Natural killer cell (primary cell): ENCODE results near the gene ACOX3. TPM values are rescaled to one million over a fixed set of nuclear protein-coding genes. Genes with fewer than 3 reads are reported as not detected.
"Not testable (repeated sequence)": the region's sequence is repeated elsewhere in the genome, so short reads cannot be mapped to it uniquely, and the experiment has no call there.

Source experiments
- ATAC-seq, 3 donors: fragments of 150-1000 bp in 2 of 3; fragments of 200-7000 bp in 1 of 3; cut with Tn5 transposase; 1 replicate in 1 of 3; 2 replicates in 2 of 3; pipeline ENCODE4 v1.10.0; 2021; ENCODE audit warnings: mild to moderate bottlenecking in 2 of 3, moderate library complexity in 2 of 3
- DNase-seq, 2 donors: peaks; one replicate each; pipeline versions ENCODE4 v3.0.0 to v3.0.0-alpha.2; 2013 to 2021; ENCODE audit warnings: mixed read lengths in 1 of 2
- H3K27ac ChIP-seq: one replicate; pipeline ENCODE4 v1.5.1; 2013; ENCODE audit warnings: mild to moderate bottlenecking, low read length
- H3K27me3 ChIP-seq: one replicate; pipeline ENCODE4 v1.6.1; 2013; ENCODE audit warnings: low read length; ENCODE audit not compliant: control insufficient read depth, insufficient read depth
- H3K36me3 ChIP-seq: one replicate; pipeline ENCODE4 v1.6.1; 2013; ENCODE audit warnings: low read length; ENCODE audit not compliant: control insufficient read depth, insufficient read depth
- H3K4me1 ChIP-seq: one replicate; pipeline ENCODE4 v1.6.1; 2013; ENCODE audit warnings: low read length; ENCODE audit not compliant: control insufficient read depth, insufficient read depth
- H3K4me3 ChIP-seq: one replicate; pipeline ENCODE4 v1.5.1; 2013; ENCODE audit warnings: low read length
- H3K9me3 ChIP-seq: one replicate; pipeline ENCODE4 v1.6.1; 2013; ENCODE audit warnings: low read length; ENCODE audit not compliant: control insufficient read depth, insufficient read depth
- H3K27ac Mint-ChIP-seq, 2 donors: one replicate each; pipeline ENCODE4 v1.8.0; 2022; ENCODE audit warnings: mild to moderate bottlenecking in 2 of 2, mixed read lengths in 2 of 2, moderate library complexity in 1 of 2
- H3K27me3 Mint-ChIP-seq, 2 donors: one replicate each; pipeline ENCODE4 v1.8.0; 2022; ENCODE audit warnings: low read depth in 2 of 2, mixed read lengths in 2 of 2
- H3K36me3 Mint-ChIP-seq: one replicate; pipeline ENCODE4 v1.8.0; 2022; ENCODE audit warnings: mixed read lengths
- H3K4me1 Mint-ChIP-seq, 2 donors: one replicate each; pipeline ENCODE4 v1.8.0; 2022; ENCODE audit warnings: mixed read lengths in 2 of 2
- H3K4me3 Mint-ChIP-seq: one replicate; pipeline ENCODE4 v1.8.0; 2022; ENCODE audit warnings: mild to moderate bottlenecking, moderate library complexity, mixed read lengths
- H3K9me3 Mint-ChIP-seq, 2 donors: one replicate each; pipeline ENCODE4 v1.8.0; 2022; ENCODE audit warnings: mixed read lengths in 2 of 2
- CTCF ChIP-seq: fragments of 200-600 bp; IDR thresholded peaks from one replicate; pipeline ENCODE4 v1.8.0; 2022; ENCODE audit warnings: antibody characterized with exemption
- WGBS: methylation state at CpG from one replicate; pipeline ENCODE4 v1.1.7; 2013; ENCODE audit warnings: missing lambda C conversion rate; ENCODE audit not compliant: insufficient coverage; 5-methylcytosine and 5-hydroxymethylcytosine counted together
- intact Hi-C: fragments of 100-400 bp; cut with micrococcal nuclease; formaldehyde crosslinking; loops from one replicate; pipeline ENCODE4 v1.14.2; 2022
- total RNA-seq, 4 donors: library from RNA; stranded (reverse); fragments of 120-200 nt in 1 of 4; gene quantifications; one replicate each; pipeline versions ENCODE4 v1.2.3 to v1.2.4, GENCODE V29; 2013 to 2022

Gene ACOX3
- total RNA-seq, 3 donors from 2014 or later (not counting 1 experiment from before 2014, with no cell fraction given): 12.4 to 18.3 (median 15.4) TPM

- H3K36me3 Mint-ChIP-seq: no peaks in the 10 kb centered on the region
- 93% methylated on average over 5 of the region's 5 CpGs for WGBS
- peaks cover 11 to 18% of the 10 kb centered on the region in 2 donors for H3K4me1 Mint-ChIP-seq
- intact Hi-C loops: no loop called here
- Histone ChIP-seq H3K9me3 (no peaks in the 10 kb centered on the region), H3K36me3 (no peaks in the 10 kb centered on the region), H3K4me1 (peaks cover 10% of the 10 kb centered on the region), H3K27ac (no peak overlapping the region), H3K4me3 (no peak overlapping the region), H3K27me3 (no peaks in the 10 kb centered on the region)
- no peak overlapping the region for H3K4me3 Mint-ChIP-seq
- no peaks in the 10 kb centered on the region for H3K9me3 Mint-ChIP-seq
- DNase-seq (no peak), ATAC-seq (no peak)
- H3K27ac Mint-ChIP-seq: no peak overlapping the region
- TF ChIP-seq CTCF: no peak
- H3K27me3 Mint-ChIP-seq: no peaks in the 10 kb centered on the region
Measured at GRCh38 chr4:8422786-8423185, 17.7 kb downstream of the ACOX3 start.

GRCh38 chr4:8422327-8422726 is 18.2 kb downstream of the ACOX3 start:
- peaks cover 5% of the 10 kb centered on the region for H3K4me1 ChIP-seq
- H3K4me3 Mint-ChIP-seq: no peak overlapping the region
- ATAC-seq (no peak), DNase-seq (no peak)
- H3K27ac ChIP-seq: no peak overlapping the region
- H3K4me1 Mint-ChIP-seq: peaks cover 7 to 15% of the 10 kb centered on the region in 2 donors
- H3K9me3 ChIP-seq: no peaks in the 10 kb centered on the region
- H3K4me3 ChIP-seq: no peak overlapping the region
- no peaks in the 10 kb centered on the region for H3K36me3 Mint-ChIP-seq
- WGBS: 92% methylated on average over 4 of the region's 4 CpGs
- no peaks in the 10 kb centered on the region for H3K9me3 Mint-ChIP-seq
- H3K27ac Mint-ChIP-seq: no peak overlapping the region
- H3K27me3 Mint-ChIP-seq: no peaks in the 10 kb centered on the region
- intact Hi-C loops: no loop called here
- no peak for TF ChIP-seq CTCF
- no peaks in the 10 kb centered on the region for H3K27me3 ChIP-seq
- H3K36me3 ChIP-seq: no peaks in the 10 kb centered on the region

GRCh38 chr4:8420151-8420550 is 20.4 kb downstream of the ACOX3 start:
- H3K27ac Mint-ChIP-seq, H3K4me3 Mint-ChIP-seq, intact Hi-C loops, ATAC-seq, DNase-seq, H3K27ac ChIP-seq, H3K36me3 Mint-ChIP-seq, H3K4me1 ChIP-seq, H3K9me3 ChIP-seq, H3K27me3 ChIP-seq, H3K4me1 Mint-ChIP-seq, H3K27me3 Mint-ChIP-seq, H3K9me3 Mint-ChIP-seq, H3K36me3 ChIP-seq, H3K4me3 ChIP-seq: not testable (repeated sequence)

- Mint-ChIP-seq H3K4me1 (peaks cover 4 to 8% of the 10 kb centered on the region in 2 donors), H3K27me3 (no peaks in the 10 kb centered on the region), H3K27ac (no peak overlapping the region), H3K9me3 (no peaks in the 10 kb centered on the region), H3K4me3 (no peak overlapping the region), H3K36me3 (peaks cover 6% of the 10 kb centered on the region)
- ATAC-seq: peak; percentile 45 to 76 (median 64)
- Histone ChIP-seq H3K27me3 (no peaks in the 10 kb centered on the region), H3K27ac (no peak overlapping the region), H3K4me3 (no peak overlapping the region), H3K9me3 (no peaks in the 10 kb centered on the region), H3K36me3 (peaks cover 9% of the 10 kb centered on the region), H3K4me1 (peaks cover 3% of the 10 kb centered on the region)
- TF ChIP-seq CTCF: no peak
- DNase-seq: peak in 1 of 2 donors; percentile 60
- intact Hi-C loops: no loop called here
- WGBS: 71% methylated on average over 12 of the region's 12 CpGs
Measured at GRCh38 chr4:8419222-8420041, 21.1 kb downstream of the ACOX3 start.
